C4-2B (cell line): Measurements from ENCODE around the gene SZT2.

Source experiments
- ZFX ChIP-seq: fragments of 450-650 bp; IDR thresholded peaks from 2 replicates; pipeline ENCODE4 v1.6.1; 2017
- TF ChIP-seq, protein P1 (sequence below): fragments of 450-650 bp; conservative IDR thresholded peaks from 2 replicates; pipeline ENCODE4 v1.5.1; 2017; ENCODE audit warnings: mild to moderate bottlenecking

DNA sequence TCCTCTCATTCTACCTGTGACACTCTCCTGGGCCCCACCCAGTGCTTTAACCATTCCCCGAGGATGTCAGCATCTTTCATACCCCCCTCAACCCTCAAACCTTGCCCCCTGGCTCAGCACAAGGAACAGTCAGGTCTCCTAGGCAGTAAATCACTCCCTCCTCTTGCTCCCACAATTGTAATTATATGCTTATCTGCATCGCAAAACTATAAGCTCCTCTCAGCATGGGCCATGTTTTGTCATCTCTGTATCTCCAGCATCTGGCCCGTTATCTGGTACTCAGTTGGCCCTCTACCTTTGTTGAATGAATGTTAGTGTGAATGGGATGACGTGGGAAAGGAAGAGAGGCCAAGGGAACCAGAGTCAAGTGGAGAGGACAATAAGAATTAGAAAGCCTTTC, 19.1 kb upstream of the SZT2 start:
- TF ChIP-seq, protein P1, sequence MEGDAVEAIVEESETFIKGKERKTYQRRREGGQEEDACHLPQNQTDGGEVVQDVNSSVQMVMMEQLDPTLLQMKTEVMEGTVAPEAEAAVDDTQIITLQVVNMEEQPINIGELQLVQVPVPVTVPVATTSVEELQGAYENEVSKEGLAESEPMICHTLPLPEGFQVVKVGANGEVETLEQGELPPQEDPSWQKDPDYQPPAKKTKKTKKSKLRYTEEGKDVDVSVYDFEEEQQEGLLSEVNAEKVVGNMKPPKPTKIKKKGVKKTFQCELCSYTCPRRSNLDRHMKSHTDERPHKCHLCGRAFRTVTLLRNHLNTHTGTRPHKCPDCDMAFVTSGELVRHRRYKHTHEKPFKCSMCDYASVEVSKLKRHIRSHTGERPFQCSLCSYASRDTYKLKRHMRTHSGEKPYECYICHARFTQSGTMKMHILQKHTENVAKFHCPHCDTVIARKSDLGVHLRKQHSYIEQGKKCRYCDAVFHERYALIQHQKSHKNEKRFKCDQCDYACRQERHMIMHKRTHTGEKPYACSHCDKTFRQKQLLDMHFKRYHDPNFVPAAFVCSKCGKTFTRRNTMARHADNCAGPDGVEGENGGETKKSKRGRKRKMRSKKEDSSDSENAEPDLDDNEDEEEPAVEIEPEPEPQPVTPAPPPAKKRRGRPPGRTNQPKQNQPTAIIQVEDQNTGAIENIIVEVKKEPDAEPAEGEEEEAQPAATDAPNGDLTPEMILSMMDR: no peak
- no peak for TF ChIP-seq ZFX
